GM04504 (cell line): ENCODE data around the gene PPP4R3A.
"Not testable (repeated sequence)": the region's sequence is repeated elsewhere in the genome, so short reads cannot be mapped to it uniquely, and the experiment has no call there.

ENCODE experiments used
- DNase-seq: peaks from one replicate; pipeline ENCODE4 v3.0.0-alpha.2; 2012; ENCODE audit warnings: low read depth

Gene PPP4R3A

GRCh38 chr14:91503000-91503504 is 7.1 kb downstream of the PPP4R3A start:
- no peak for DNase-seq

GRCh38 chr14:91501951-91502930 is 7.9 kb downstream of the PPP4R3A start:
- DNase-seq = no peak

- no peak for DNase-seq
Observed at GRCh38 chr14:91501348-91501747, 8.8 kb downstream of the PPP4R3A start.

- DNase-seq = no peak
Observed at GRCh38 chr14:91496790-91497189, 13.3 kb downstream of the PPP4R3A start.

- DNase-seq = not testable (repeated sequence)
Observed at GRCh38 chr14:91494392-91495065, 15.6 kb downstream of the PPP4R3A start.

- DNase-seq = no peak
Observed at GRCh38 chr14:91493169-91493568, 16.9 kb downstream of the PPP4R3A start.

GRCh38 chr14:91484744-91485143 is 25.4 kb downstream of the PPP4R3A start:
- DNase-seq = no peak

GRCh38 chr14:91484186-91484585 is 25.9 kb downstream of the PPP4R3A start:
- DNase-seq = no peak

GRCh38 chr14:91482263-91483013 is 27.7 kb downstream of the PPP4R3A start:
- DNase-seq = no peak

GRCh38 chr14:91477388-91477787 is 32.7 kb downstream of the PPP4R3A start:
- no peak for DNase-seq

GRCh38 chr14:91473046-91473445 is 37.1 kb downstream of the PPP4R3A start:
- no peak for DNase-seq

GRCh38 chr14:91470216-91470615 is 39.9 kb downstream of the PPP4R3A start:
- DNase-seq = no peak

- DNase-seq = no peak
Observed at GRCh38 chr14:91466192-91466591, 43.9 kb downstream of the PPP4R3A start.

- no peak for DNase-seq
Observed at GRCh38 chr14:91464615-91465205, 45.4 kb downstream of the PPP4R3A start.

- no peak for DNase-seq
Observed at GRCh38 chr14:91458612-91459011, 51.5 kb downstream of the PPP4R3A start.

- no peak for DNase-seq
Observed at GRCh38 chr14:91456283-91456682, 53.8 kb downstream of the PPP4R3A start.

- DNase-seq = no peak
Observed at GRCh38 chr14:91454580-91454979, 55.5 kb downstream of the PPP4R3A start.

GRCh38 chr14:91454155-91454554 is 56.0 kb downstream of the PPP4R3A start:
- DNase-seq = no peak

- DNase-seq = no peak
Observed at GRCh38 chr14:91453744-91454143, 56.4 kb downstream of the PPP4R3A start.

- DNase-seq = no peak
Observed at GRCh38 chr14:91444335-91445020, 65.6 kb downstream of the PPP4R3A start.

GRCh38 chr14:91439345-91439744 is 70.8 kb downstream of the PPP4R3A start:
- no peak for DNase-seq
